ENCODE results near the gene HOXC12.

HOXC12 gene, protein sequence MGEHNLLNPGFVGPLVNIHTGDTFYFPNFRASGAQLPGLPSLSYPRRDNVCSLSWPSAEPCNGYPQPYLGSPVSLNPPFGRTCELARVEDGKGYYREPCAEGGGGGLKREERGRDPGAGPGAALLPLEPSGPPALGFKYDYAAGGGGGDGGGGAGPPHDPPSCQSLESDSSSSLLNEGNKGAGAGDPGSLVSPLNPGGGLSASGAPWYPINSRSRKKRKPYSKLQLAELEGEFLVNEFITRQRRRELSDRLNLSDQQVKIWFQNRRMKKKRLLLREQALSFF

DNA sequence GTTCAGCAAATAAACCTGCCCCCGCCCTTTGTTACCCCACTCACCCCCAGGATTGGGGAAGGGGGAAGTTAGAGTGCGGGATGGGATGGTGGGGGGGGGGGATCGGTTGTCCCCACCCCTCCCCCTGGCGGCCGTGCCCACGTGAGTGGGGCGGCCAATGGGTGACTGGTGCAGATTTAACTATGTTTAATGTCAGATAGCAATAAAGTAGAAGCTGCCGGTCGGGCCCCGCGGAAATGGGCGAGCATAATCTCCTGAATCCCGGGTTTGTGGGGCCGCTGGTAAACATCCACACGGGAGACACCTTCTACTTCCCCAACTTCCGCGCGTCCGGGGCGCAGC is at the start of gene HOXC12:
TSS of gene HOXC12 (plus strand) at position 210 of the 342 bp plus-strand sequence. CDS start at position 237, 27 bp downstream.
- no peak for DNase-seq
- in situ Hi-C loops (cut with MboI; ENCODE audit: low pct_unique_long_range_greater_than_20kb, low sequenced_read_pairs) = no loop called here

DNA sequence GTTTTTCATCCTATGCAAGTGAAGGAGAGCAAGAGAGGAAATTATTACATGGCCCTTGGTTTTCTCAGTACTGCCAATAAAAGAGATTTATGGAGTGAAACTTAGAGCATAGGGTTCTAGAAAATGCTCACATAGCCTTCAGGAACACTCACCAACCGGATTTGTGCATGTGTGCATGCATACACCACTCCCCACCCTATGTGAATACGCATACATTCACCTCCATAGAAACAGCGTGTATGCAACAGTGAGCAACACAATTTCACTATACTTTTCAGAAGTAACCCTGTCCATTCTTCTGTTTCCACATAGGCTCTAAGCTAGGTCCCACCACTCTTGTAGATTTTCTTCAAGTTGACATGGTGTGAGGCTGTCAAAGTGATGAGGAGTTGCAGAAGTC is 47.6 kb upstream of the HOXC12 start:
- in situ Hi-C loops (cut with MboI; ENCODE audit: low pct_unique_long_range_greater_than_20kb, low sequenced_read_pairs) = no loop called here
- DNase-seq = no peak

DNA sequence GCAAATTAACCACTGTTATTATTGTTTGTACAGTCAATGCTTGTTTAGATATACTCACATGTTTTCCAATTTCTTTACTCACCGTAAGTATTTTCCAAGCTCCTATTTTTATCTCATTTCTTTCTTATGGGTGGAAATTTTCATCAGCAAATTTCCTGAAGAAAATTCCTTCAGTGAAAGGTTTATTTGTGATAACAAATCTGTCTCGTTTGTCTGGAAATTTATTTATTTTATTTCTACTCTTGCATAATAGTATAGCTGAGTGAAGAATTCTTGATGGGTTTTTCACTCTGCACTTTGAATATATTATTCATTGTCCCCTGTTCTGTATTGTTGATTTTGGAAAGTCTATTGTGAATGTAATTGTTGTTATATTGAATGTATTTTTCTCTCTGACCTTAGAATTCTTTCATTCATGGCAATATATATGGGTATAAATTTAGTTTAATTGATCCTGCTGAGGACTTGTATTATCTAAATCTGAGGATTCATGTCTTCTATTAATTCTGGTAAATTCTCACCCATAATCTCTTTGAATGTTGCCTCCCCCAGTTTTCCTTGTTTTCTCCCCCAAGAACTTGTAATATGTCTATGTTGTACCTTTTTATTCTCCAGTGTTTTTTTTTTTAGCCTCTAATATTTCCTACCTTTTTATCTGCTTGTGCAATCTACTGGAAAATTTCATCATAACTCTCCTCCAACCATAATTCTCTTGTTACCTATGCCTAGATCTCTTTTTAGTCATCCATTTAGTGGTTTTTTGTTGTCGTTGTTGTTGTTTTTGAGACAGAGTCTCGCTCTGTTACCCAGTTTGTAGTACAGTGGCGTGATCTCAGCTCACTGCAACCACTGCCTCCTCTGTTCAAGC is 37.7 kb upstream of the HOXC12 start:
- in situ Hi-C loops (cut with MboI; ENCODE audit: low pct_unique_long_range_greater_than_20kb, low sequenced_read_pairs) = no loop called here
- no peak for DNase-seq

DNA sequence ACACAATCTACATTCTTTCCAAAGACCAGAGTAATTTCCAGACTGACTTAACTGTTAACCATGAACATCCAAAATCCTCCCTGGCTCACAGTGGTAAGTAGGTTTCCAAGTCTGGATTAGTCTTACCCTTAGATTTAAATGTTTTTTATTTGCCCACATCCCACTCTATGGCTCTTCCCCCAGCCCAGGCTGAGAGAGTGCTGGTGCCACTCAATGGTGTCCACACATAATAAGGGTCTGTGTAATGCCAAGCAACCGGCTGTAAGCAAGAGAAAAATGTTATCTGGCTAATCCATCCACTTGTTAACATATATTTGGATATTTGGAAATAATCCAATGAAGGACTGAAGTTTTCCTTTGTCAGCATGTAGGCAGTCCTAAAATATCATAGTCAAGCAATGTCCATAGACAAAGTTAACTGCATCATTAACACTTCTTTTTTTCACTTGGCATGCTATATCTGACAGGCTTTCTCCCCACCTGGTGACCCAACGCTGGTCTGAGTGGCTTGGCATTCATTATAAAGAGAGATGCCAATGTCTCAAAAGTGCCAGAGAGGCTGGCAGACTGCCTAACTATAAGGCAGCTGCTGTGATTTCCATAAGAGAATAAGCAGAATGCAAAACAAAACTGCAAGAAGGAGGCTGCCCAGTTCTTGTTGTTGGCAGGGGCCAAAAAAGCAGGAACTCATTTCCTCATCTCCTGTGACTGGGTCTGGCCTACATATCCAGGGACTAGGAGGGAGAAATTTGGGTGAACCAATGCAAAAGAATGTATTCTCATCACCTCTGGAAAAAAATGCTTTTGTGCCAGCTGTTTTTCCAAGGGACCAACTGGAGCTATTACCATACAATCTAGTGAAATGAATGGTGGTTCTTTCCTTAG is 29.9 kb upstream of the HOXC12 start:
- no peak for DNase-seq
- in situ Hi-C loops (cut with MboI; ENCODE audit: low pct_unique_long_range_greater_than_20kb, low sequenced_read_pairs) = no loop called here

DNA sequence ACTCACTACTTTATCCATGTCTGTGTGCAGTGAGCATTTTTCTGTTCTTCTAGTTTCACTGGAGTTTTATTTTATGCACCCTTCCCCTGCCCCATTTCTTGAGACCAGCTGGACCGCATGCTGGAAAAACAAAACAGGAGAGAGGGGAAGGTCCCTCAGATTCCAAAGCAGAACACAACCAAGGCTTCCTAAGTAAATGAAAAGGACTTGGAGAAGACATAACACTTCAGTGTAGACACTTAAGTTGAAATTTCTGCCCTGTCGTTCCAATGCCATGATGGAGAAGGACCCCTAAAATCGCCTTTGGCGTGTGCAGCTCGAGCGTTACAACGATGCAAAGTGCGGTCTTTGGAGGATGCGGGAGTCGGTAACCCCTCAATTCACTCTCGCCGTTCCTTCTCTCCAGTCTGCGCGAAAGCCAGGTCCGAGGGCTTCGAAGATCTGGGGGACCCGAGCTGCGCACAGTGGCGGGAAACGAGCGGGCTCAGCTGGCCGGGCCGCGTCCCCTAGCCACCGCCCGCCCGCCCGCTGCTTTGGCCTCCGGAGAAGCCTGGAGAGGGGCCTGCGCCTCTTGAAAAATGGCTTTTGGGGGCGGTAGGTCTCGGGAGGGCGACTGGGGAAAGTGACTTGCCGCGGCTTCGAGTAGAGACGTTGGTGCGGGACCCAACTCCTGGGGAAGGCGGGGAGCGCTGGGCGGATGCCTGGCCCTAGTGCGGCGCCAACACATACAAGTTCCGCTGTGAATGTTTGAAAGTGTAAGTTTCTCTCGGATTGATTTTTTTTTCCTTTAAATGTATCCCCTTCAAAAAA is 27.3 kb upstream of the HOXC12 start:
- in situ Hi-C loops (cut with MboI; ENCODE audit: low pct_unique_long_range_greater_than_20kb, low sequenced_read_pairs) = no loop called here
- no peak for DNase-seq

DNA sequence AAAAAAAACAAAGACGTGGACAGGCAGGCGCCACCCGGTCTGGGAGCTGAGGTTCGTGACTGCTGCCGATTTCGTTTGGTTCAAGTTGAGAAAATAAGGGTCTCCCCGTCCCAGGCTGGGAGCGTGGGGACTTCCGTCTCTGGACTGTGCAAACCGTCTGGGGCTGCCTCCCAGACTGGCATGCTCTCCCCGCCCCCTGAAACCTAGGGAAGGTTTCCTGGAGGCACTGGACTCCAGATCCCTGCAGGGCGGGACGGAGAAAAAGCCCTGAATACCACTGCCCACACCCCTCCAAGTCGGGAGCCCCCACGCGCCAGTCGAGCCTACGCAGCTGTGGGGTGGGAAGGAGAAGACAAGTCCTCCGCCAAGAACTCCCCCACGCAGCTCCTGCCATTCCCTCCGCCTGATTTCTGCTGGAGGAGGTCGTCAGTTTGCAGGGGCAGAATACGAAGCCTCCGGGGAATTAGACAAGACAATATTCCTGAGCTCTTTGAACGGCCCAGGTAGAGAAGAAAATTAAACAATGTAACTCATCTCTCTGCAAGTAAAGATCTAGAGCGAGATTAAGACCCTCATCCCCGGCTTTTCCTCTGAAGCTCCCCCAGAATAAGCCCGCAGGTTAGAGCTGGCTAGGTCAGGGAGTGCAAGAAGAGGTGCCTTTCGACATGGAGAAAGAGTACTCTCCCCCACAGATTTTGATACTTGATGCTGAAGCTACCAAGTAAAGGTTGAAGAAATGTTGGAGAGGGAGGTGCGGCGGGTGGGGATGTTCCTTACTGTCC is 26.5 kb upstream of the HOXC12 start:
- in situ Hi-C loops (cut with MboI; ENCODE audit: low pct_unique_long_range_greater_than_20kb, low sequenced_read_pairs) = no loop called here
- no peak for DNase-seq

DNA sequence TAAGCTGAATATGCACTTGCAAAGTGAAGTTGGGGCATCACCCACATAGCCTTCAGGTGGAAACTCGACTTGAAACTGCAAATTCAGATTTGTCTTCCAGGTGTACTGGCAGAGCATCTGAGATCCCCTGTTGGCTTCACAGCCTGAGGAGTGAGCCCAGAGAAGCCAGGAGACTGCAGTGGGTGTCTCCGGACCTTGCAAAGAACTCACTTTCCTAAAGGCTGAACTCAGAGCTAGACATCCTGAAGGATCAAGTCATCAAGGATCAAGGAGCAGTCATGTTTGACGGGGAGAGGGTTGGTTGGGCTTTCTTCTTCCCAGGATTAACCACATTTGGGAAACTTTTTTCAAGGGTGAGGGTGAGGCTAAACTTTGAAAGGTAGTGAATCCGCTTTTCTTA is 25.2 kb upstream of the HOXC12 start:
- DNase-seq = no peak
- in situ Hi-C loops (cut with MboI; ENCODE audit: low pct_unique_long_range_greater_than_20kb, low sequenced_read_pairs) = no loop called here

DNA sequence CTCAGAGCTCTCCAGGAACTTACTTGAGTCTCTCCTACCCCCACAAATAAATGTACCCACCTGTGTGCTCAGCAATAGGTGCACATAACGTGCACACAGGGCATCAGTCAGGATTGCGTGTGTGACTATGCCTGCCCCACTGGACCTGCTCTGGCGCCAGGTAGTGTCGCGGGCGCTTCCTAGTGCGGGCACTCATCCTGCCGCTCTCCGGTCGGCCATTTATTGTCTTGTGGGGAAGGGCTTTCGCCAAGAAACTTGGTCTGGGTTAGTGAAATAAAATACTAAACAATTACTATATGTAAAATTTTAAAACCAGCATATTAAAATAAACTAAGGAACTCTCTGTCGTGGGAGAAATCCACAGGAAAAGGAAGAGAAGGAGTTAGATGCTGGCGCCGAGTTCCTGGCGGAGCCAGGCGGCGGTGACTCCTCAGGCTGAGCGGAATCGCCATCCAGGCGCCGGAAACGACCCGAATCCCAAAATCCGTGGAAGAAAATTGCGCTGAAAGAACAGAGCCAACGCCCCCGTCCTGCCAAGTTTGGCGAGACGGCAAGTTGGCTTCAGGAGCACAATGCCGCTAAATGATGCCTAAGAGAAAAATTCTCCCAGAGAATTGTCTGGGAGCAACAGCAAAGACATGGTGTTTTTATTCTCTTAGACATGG is 24.0 kb upstream of the HOXC12 start:
- in situ Hi-C loops (cut with MboI; ENCODE audit: low pct_unique_long_range_greater_than_20kb, low sequenced_read_pairs) = no loop called here
- no peak for DNase-seq

DNA sequence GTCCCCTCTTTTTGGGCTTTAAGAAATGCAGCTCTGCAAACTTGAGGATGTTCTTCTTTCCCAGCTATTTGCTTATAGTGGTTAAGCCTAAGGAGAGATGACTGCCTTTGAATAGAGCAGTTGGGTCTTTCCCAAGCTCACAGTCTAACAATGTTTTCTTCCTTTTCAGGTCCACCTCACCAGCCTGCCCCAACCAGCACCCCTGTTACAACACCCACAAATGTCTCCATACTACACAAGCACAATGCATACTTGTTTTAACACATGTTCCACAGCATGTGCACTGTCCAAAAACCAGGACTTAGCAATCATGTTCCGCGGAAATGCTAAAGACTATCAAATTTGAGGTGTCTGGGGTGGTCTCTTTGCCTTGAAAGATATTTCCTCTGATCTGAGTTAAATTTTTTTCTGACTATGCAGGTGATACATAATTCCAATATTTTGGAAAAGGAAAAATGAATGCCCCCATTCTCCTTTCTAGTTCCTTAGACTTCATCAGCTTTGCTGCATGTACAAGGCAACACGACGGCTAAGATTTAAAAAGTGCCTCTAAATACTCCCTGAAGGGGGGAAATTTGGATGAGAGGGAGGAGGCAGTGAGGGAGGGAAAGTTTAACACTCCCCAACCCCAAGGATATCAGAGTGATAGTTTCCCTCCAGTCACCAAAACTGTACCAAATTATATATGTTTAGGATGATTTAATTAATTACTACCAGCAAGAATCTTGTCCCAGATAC is 22.7 kb upstream of the HOXC12 start:
- no peak for DNase-seq
- in situ Hi-C loops (cut with MboI; ENCODE audit: low pct_unique_long_range_greater_than_20kb, low sequenced_read_pairs) = no loop called here

DNA sequence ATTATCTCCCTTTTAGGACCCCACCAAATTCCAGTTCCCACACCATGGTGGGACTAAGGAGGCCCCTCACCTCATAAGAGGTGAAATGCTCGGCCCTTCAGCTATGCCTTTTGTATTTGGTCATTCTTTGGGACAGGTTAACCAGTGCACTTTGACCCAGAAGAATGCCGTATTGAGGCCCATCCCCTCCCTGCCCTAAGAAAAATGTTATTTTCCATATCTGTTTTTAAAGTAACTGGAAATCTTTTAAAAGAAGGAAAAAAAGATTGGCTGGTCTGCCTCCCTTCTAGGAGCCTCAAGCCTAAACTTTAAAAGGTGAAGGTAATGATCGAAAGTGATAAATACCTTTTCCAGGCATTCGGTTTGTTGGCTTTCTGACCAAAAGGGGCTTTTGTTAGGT is 21.8 kb upstream of the HOXC12 start:
- DNase-seq = no peak
- in situ Hi-C loops (cut with MboI; ENCODE audit: low pct_unique_long_range_greater_than_20kb, low sequenced_read_pairs) = no loop called here

DNA sequence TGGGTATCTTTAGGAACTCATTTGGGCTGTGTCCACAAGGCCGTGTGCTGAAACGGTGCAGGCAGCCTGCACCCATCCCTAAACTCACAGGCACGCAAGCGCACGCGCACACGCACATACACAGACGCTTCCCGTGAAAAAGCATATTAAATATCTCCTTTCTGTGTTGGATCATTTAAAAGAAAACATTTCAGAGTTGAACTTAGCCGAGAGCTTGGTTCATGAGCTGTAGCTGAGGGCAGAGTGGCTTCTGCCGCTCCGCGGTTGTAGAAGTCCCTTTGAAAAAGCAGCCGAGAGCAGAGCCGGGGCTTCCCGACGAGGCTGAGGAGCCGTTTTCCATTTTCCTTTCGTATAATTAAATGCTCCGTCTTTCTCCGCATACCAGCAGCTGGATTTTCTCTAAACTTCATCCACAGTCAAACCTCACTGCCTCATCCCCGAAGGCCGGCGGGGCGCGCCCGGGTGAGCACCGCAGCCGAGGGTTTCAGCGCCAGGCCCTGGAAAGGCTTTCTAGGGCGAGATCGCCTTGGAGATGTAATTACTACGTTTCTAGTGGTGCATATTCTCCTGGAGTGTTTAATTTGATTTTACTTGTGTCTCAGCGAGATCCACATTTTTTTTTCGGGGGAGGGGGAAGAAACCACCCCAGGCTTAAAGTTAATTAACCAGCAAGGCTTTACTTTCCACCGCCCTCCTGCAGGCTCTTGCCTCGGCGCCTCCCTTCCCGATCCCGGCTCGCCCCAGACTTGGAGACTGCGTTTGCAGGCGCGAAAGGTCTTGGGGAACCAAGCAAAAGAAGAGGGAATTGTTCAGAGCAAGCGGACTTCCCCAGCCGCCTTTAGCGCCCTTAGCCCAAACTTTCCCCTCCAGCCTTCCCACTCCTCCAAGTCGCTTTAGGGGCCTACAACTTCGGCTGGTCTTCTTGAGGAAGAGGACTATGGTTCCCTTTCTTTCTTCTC is 19.0 kb upstream of the HOXC12 start:
- in situ Hi-C loops (cut with MboI; ENCODE audit: low pct_unique_long_range_greater_than_20kb, low sequenced_read_pairs) = no loop called here
- DNase-seq = no peak

DNA sequence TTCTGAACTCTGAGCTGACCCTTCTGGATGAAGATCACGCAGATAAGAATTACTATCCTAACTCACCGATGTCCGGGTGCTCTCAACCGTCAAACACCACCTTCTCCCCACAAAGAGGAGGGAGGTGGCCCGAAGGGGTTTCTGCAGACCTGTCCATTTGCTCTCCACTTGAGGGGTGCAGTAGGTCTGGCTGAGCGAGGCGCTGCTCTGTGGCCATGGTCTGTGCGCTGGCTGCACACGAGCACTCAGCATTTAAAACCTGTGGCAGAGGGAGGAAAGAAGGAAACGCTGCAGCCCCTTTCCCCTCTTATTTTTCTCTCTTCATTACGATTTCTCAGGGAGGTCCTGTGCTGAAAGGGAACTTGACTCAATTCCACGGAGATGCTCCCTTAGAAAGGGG is 17.6 kb upstream of the HOXC12 start:
- in situ Hi-C loops (cut with MboI; ENCODE audit: low pct_unique_long_range_greater_than_20kb, low sequenced_read_pairs) = no loop called here
- no peak for DNase-seq

DNA sequence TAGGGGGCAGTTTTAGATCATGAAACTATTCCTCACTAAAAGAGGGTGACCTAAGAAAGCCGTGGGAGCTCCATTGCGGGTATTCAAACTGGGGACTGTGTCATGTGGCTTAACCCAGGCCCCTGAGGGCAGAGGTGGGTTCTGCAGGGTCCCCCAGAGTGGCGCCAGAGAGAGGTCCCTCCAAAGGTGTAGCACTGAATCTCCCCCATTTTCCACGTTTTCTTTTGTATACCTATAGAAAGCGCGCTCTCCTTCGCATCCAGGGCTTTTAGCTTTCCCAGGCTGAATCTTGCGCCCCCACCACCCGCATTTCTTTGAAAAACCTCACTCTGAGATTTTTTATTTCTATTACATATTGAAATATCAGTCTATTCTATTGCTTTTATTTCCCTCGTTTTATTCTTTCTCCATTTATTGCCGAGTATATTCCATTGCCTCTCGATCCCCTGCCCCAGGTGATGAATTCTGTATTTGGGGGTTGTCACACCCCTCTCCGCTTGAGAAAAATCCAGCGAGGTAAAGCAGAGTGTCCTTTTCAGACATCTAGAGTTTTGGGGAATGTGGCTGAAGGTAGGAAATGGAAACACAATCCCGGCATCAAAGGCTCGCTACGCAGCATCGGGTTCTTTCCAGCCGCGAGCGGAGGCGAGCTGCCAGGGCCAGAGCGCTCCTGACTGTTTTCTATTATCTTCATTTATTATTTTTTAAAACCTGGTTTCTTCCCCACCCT is 16.9 kb upstream of the HOXC12 start:
- no peak for DNase-seq
- in situ Hi-C loops (cut with MboI; ENCODE audit: low pct_unique_long_range_greater_than_20kb, low sequenced_read_pairs) = no loop called here

DNA sequence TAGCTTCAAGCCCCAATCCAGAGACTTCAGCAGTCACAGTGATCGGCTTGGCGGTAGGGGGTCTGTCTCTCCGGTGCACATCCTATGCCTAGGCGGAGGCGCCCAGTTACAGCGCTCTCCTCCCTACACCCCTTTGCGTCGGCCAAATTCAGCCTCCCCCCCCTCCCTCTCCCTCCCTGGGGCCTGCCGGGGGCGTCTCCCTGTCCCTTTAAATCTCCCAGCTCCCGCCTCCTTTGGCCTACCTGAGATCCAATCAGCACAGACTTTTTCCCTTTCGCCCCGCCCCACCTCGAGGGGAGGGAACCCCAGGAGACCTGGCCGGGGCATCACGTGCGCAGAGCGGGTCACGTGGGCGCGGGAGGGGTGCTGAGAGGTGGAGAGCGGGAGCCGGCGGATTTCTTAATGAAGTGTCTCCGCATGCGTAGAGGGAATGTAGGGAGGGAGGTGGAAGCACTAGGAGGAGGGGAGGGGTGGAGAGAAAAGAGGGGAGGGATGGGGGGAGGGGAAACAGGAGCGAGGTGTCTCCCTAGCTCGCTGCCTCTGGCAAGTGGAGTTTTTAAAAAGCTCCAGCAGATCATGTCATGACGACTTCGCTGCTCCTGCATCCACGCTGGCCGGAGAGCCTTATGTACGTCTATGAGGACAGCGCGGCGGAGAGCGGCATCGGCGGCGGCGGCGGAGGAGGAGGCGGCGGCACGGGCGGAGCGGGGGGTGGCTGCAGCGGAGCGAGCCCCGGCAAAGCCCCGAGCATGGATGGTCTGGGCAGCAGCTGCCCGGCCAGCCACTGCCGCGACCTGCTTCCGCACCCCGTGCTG is 16.2 kb upstream of the HOXC12 start, which contains the start of gene HOXC13:
TSS of gene HOXC13 (plus strand) at position 506 of the 815 bp plus-strand sequence. CDS start at position 582, 76 bp downstream.
- DNase-seq = peak; percentile 42
- in situ Hi-C loops (cut with MboI; ENCODE audit: low pct_unique_long_range_greater_than_20kb, low sequenced_read_pairs) = no loop called here
